D721Med (cell line): ENCODE data around the gene FAXC.

Experiments used
- DNase-seq: peaks from one replicate; pipeline ENCODE4 v3.0.0; 2011; ENCODE audit warnings: low spot score; ENCODE audit not compliant: insufficient read length
- FAIRE-seq: peaks from 2 replicates; lab custom pipeline; 2011; peaks lifted over from hg19 to GRCh38; lab: Jason Lieb, UNC
- TF ChIP-seq, protein P1 (sequence below): IDR thresholded peaks from 2 replicates; pipeline ENCODE4 v1.5.1; 2012; ENCODE audit warnings: mild to moderate bottlenecking, control low read depth; ENCODE audit not compliant: insufficient read depth; ENCODE audit errors: missing control alignments

FAXC gene

DNA sequence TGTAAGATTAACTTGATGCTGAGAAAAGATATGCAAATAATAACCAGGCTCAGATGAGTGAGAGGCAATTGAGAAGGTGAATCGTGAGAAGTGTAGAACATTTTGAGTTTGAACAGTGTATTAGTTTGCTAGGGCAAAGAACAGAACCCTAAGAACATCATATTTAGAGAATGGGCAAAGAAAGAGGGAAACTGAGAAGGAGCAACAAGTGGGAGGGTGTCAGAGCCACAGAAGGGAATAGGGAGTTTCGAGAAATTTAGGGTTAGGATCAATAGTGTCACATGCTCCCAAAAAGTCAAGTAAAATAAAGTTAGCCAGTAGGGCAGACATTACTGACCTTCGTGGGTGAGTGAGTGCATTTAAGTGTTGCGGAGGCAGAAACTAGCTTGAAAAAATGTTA lies 5.5 kb upstream of the FAXC start:
- FAIRE-seq (no peak), DNase-seq (no peak)
- TF ChIP-seq, protein P1, sequence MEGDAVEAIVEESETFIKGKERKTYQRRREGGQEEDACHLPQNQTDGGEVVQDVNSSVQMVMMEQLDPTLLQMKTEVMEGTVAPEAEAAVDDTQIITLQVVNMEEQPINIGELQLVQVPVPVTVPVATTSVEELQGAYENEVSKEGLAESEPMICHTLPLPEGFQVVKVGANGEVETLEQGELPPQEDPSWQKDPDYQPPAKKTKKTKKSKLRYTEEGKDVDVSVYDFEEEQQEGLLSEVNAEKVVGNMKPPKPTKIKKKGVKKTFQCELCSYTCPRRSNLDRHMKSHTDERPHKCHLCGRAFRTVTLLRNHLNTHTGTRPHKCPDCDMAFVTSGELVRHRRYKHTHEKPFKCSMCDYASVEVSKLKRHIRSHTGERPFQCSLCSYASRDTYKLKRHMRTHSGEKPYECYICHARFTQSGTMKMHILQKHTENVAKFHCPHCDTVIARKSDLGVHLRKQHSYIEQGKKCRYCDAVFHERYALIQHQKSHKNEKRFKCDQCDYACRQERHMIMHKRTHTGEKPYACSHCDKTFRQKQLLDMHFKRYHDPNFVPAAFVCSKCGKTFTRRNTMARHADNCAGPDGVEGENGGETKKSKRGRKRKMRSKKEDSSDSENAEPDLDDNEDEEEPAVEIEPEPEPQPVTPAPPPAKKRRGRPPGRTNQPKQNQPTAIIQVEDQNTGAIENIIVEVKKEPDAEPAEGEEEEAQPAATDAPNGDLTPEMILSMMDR = no peak

DNA sequence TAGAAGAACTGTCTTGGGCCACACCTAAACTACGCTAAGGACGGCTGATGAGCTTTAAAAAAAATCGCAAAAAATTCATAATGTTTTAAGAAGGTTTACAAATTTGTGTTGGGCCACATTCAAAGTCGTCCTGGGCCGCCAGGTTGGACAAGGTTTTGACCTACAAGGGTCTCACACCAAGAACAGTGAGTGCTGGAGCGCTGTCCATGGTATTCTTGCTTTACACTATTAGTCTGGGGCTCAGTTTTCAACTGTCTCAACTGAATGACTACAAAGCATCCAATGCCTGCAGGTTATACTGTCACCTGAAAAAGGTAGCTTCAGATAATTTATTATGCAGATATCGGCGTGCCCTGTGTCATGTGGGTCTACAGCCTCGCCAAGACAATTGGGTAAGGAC lies 3.7 kb upstream of the FAXC start:
- no peak for DNase-seq
- TF ChIP-seq, protein P1 = no peak
- FAIRE-seq = no peak

DNA sequence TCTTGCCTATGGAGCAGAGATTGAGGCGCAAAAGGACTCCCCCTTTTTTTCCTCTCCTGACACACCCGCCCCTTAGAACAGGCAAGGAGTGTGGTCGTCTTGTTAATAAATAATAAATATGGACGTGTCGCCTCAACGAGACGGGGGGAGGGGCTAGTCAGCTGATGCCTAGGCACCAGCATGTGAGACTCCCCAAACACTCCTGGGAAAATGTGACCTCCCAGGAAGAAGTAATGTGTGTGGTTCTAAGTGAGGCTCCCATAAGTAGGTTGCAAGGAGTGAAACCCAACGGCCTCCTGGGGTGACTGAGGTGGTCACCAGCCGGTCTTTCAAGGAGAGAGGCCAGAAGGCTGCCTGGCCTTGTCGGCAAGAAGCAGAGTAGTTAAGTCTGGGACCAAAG lies 1.1 kb upstream of the FAXC start:
- FAIRE-seq (no peak), DNase-seq (no peak)
- TF ChIP-seq, protein P1 = no peak

GRCh38 chr6:99348288-99349170 lies 945 bp downstream of the FAXC start:
- no peak for DNase-seq
- no peak for FAIRE-seq
- TF ChIP-seq, protein P1 = no peak

GRCh38 chr6:99347804-99348203 lies 1.7 kb downstream of the FAXC start:
- DNase-seq (no peak), FAIRE-seq (no peak)
- TF ChIP-seq, protein P1 = no peak

DNA sequence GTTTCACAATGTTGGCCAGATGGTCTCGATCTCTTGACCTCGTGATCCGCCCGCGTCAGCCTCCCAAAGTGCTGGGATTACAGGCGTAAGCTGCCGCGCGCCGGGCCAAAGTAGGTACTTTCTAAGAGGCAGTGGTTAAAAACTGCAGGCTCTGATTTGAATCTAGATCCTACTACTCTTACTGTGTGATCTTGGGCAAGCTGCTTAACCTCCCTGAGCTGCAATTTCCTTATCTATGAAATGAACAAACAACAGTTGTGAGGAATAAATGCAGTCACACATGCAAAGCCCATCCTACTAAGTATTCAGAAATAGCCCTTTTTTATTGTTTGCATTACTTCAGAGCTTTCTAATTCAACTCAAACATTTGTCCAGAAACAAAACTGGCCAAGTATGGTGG lies 2.9 kb downstream of the FAXC start:
- TF ChIP-seq, protein P1 = no peak
- FAIRE-seq = no peak
- no peak for DNase-seq

GRCh38 chr6:99345164-99345563 lies 4.3 kb downstream of the FAXC start:
- DNase-seq (no peak), FAIRE-seq (peak; percentile 72)
- TF ChIP-seq, protein P1 = no peak
